A673 (cell line): ENCODE measurements around the gene RNF168. TPM values are rescaled to one million over a fixed set of nuclear protein-coding genes. Genes with fewer than 3 reads are reported as not detected.

ENCODE experiments used
- BruUV-seq: library from RNA; stranded (reverse); fragments of 400-500 nt; replicated peaks from 2 replicates; lab custom pipeline; 2021; lab: Mats Ljungman, UMichigan
- CTCF ChIA-PET: fragments of 300-600 bp; sonication (Branson Sonifier 250); formaldehyde crosslinking; loops from one replicate; lab custom pipeline; 2022; ENCODE audit warnings: antibody characterized with exemption; lab: Charles Lee
- POLR2A ChIA-PET: fragments of 300-600 bp; sonication (Branson Sonifier 250); formaldehyde crosslinking; loops from one replicate; lab custom pipeline; 2022; ENCODE audit warnings: antibody characterized with exemption; ENCODE audit not compliant: low non-redundant PET; lab: Charles Lee
- DNase-seq: peaks from one replicate; pipeline ENCODE4 v3.0.0-alpha.2; 2015; ENCODE audit warnings: low spot score
- H3K27ac ChIP-seq: fragments of 200-600 bp; sonication (generic); 2 replicates; pipeline ENCODE4 v1.5.1; 2016; ENCODE audit warnings: mixed run types, low read depth, mild to moderate bottlenecking, mixed read lengths, antibody characterized with exemption, low read length; ENCODE audit not compliant: poor library complexity, severe bottlenecking
- H3K27me3 ChIP-seq: fragments of 200-600 bp; sonication (generic); replicated peaks from 2 replicates; pipeline ENCODE4 v1.6.1; 2017; ENCODE audit warnings: mixed run types, low read depth, mild to moderate bottlenecking, mixed read lengths, antibody characterized with exemption, low read length; ENCODE audit not compliant: insufficient read depth, poor library complexity
- H3K36me3 ChIP-seq: fragments of 200-600 bp; sonication (generic); 2 replicates; pipeline ENCODE4 v1.6.1; 2016; ENCODE audit warnings: mixed run types, mild to moderate bottlenecking, mixed read lengths, antibody characterized with exemption, low read length; ENCODE audit not compliant: insufficient read depth, poor library complexity, severe bottlenecking
- H3K4me1 ChIP-seq: fragments of 200-600 bp; sonication (generic); 2 replicates; pipeline ENCODE4 v1.6.1; 2017; ENCODE audit warnings: mixed run types, mild to moderate bottlenecking, mixed read lengths, antibody characterized with exemption, low read length; ENCODE audit not compliant: insufficient read depth, poor library complexity, severe bottlenecking
- H3K4me3 ChIP-seq: fragments of 200-600 bp; sonication (generic); 2 replicates; pipeline ENCODE4 v1.5.1; 2016; ENCODE audit warnings: low read depth, mixed run types, mild to moderate bottlenecking, mixed read lengths, low read length; ENCODE audit not compliant: poor library complexity, severe bottlenecking
- H3K9me3 ChIP-seq: fragments of 200-600 bp; sonication (generic); 2 replicates; pipeline ENCODE4 v1.6.1; 2016; ENCODE audit warnings: mixed run types, low read depth, mild to moderate bottlenecking, mixed read lengths, antibody characterized with exemption, low read length; ENCODE audit not compliant: poor library complexity, severe bottlenecking
- CTCF ChIP-seq: fragments of 300-800, 200-600 bp; sonication (generic); conservative IDR thresholded peaks from 2 replicates; pipeline ENCODE4 v1.5.1; 2017; ENCODE audit warnings: low read depth, mild to moderate bottlenecking, antibody characterized with exemption, low read length, moderate library complexity, mixed read lengths
- EZH2 ChIP-seq: fragments of 200-600 bp; sonication (generic); IDR thresholded peaks from 2 replicates; pipeline ENCODE4 v1.6.1; 2017; ENCODE audit warnings: borderline replicate concordance, low read depth, mild to moderate bottlenecking, mixed read lengths, antibody characterized with exemption, low read length; ENCODE audit not compliant: poor library complexity, severe bottlenecking
- intact Hi-C: fragments of 100-400 bp; cut with micrococcal nuclease; formaldehyde crosslinking; loops from one replicate; pipeline ENCODE4 v1.10.0; 2022; ENCODE audit not compliant: unreplicated experiment
- total RNA-seq: library from RNA; stranded (reverse); gene quantifications from 2 replicates; pipeline ENCODE4 v1.2.3, GENCODE V29; 2021

Gene RNF168
- total RNA-seq, 1 experiment from 2014 or later, result 42.9 TPM

DNA sequence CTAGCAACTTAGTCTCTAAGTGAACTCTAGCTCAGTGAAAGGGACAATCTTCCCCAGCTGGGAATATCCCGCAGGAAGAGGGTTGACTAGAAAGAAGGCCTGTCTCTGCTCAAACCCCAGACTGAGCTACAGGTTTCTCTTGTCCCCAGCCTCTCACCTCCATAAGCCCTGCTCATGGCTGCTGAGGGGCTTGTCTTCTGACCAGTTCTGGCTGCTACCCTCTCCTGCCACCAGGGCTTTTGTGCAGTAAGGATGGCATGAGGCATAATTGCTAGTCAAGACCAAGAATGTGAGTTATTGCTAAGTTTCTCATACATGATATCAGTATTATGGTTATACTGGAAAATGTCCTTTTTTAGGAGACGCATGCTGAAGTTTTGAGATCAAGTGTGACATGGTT lies 43.5 kb upstream of the RNF168 start:
- ChIA-PET CTCF (no interaction called here), POLR2A (no interaction called here)
- H3K27ac ChIP-seq, result no peak overlapping the region
- H3K4me1 ChIP-seq, result no peaks in the 10 kb centered on the region
- H3K27me3 ChIP-seq, result no peaks in the 10 kb centered on the region
- BruUV-seq, result no TSS peak
- intact Hi-C loops, result no loop called here
- TF ChIP-seq EZH2 (no peak), CTCF (no peak)
- no peak for DNase-seq
- no peak overlapping the region for H3K4me3 ChIP-seq
- no peaks in the 10 kb centered on the region for H3K36me3 ChIP-seq
- H3K9me3 ChIP-seq, result no peaks in the 10 kb centered on the region

GRCh38 chr3:196546537-196546936 lies 43.0 kb upstream of the RNF168 start:
- no peaks in the 10 kb centered on the region for H3K27me3 ChIP-seq
- ChIA-PET POLR2A (no interaction called here), CTCF (no interaction called here)
- intact Hi-C loops, result no loop called here
- no peak for TF ChIP-seq CTCF
- TF ChIP-seq EZH2, result no peak
- H3K9me3 ChIP-seq, result no peaks in the 10 kb centered on the region
- no peak overlapping the region for H3K27ac ChIP-seq
- BruUV-seq, result no TSS peak
- H3K4me3 ChIP-seq, result no peak overlapping the region
- no peaks in the 10 kb centered on the region for H3K36me3 ChIP-seq
- DNase-seq, result no peak
- H3K4me1 ChIP-seq, result no peaks in the 10 kb centered on the region

- no peaks in the 10 kb centered on the region for H3K9me3 ChIP-seq
- no peak overlapping the region for H3K4me3 ChIP-seq
- DNase-seq, result no peak
- no peaks in the 10 kb centered on the region for H3K4me1 ChIP-seq
- H3K36me3 ChIP-seq, result no peaks in the 10 kb centered on the region
- intact Hi-C loops, result no loop called here
- ChIA-PET CTCF (no interaction called here), POLR2A (no interaction called here)
- no peak overlapping the region for H3K27ac ChIP-seq
- H3K27me3 ChIP-seq, result no peaks in the 10 kb centered on the region
- BruUV-seq, result no TSS peak
- TF ChIP-seq EZH2 (no peak), CTCF (no peak)
Observed at GRCh38 chr3:196544491-196544992, 41.0 kb upstream of the RNF168 start.
